GM12874 (cell line): ENCODE data around the gene GUCA2B.
A peak's percentile ranks its signal among the peaks of the same experiment; 100 is the strongest.

Experiments used
- CTCF ChIP-seq: IDR thresholded peaks from 2 replicates; pipeline ENCODE4 v1.5.1; 2011; ENCODE audit warnings: low read depth, mild to moderate bottlenecking, control low read depth, low read length, moderate library complexity; ENCODE audit not compliant: insufficient read depth

The GUCA2B gene

GRCh38 chr1:42148166-42148565 lies 5.0 kb upstream of the GUCA2B start:
- no peak for TF ChIP-seq CTCF

GRCh38 chr1:42150651-42151050 lies 2.6 kb upstream of the GUCA2B start:
- TF ChIP-seq CTCF = no peak

GRCh38 chr1:42152119-42152518 lies 1.1 kb upstream of the GUCA2B start:
- TF ChIP-seq CTCF = no peak

- no peak for TF ChIP-seq CTCF
Observed at GRCh38 chr1:42153624-42154023, 414 bp downstream of the GUCA2B start.

- no peak for TF ChIP-seq CTCF
Observed at GRCh38 chr1:42154685-42155084, 1.5 kb downstream of the GUCA2B start.

- no peak for TF ChIP-seq CTCF
Observed at GRCh38 chr1:42155362-42155761, 2.2 kb downstream of the GUCA2B start.

- peak; percentile 13; the same call in 1 of the 2 replicates for TF ChIP-seq CTCF
Observed at GRCh38 chr1:42157667-42158066, 4.5 kb downstream of the GUCA2B start.

- TF ChIP-seq CTCF = no peak
Observed at GRCh38 chr1:42158189-42158588, 5.0 kb downstream of the GUCA2B start.
